GM23338 (cell line): ENCODE measurements around the gene APOD. TPM values are rescaled to one million over a fixed set of nuclear protein-coding genes. Genes with fewer than 3 reads are reported as not detected.

ENCODE experiments used
- ATAC-seq: fragments of 200-7000 bp; cut with Tn5 transposase; 3 replicates; pipeline ENCODE4 v1.9.1; 2020
- DNase-seq: peaks from one replicate; pipeline ENCODE4 v3.0.0-alpha.2; 2015; ENCODE audit warnings: low spot score
- H2AFZ ChIP-seq: fragments of 200-600 bp; sonication (generic); 2 replicates; pipeline ENCODE4 v1.8.0; 2016; ENCODE audit warnings: antibody characterized with exemption, mild to moderate bottlenecking, moderate library complexity
- H3F3A ChIP-seq: fragments of 200-600 bp; sonication (generic); replicated peaks from 2 replicates; pipeline ENCODE4 v1.8.0; 2017; ENCODE audit warnings: antibody characterized with exemption, mixed run types, low read depth
- H3K27ac ChIP-seq: fragments of 200-600 bp; sonication (generic); 2 replicates; pipeline ENCODE4 v1.6.1; 2016; ENCODE audit warnings: low read depth
- H3K27me3 ChIP-seq: fragments of 200-600 bp; sonication (generic); 2 replicates; pipeline ENCODE4 v1.8.0; 2016; ENCODE audit warnings: mild to moderate bottlenecking, mixed run types, moderate library complexity; ENCODE audit not compliant: insufficient read depth
- H3K36me3 ChIP-seq: fragments of 200-600 bp; sonication (generic); 2 replicates; pipeline ENCODE4 v1.8.0; 2016; ENCODE audit warnings: mild to moderate bottlenecking; ENCODE audit not compliant: insufficient read depth
- H3K4me1 ChIP-seq: fragments of 200-600 bp; sonication (generic); 2 replicates; pipeline ENCODE4 v1.8.0; 2016; ENCODE audit warnings: mild to moderate bottlenecking, moderate library complexity; ENCODE audit not compliant: insufficient read depth
- H3K4me2 ChIP-seq: fragments of 200-600 bp; sonication (generic); 2 replicates; pipeline ENCODE4 v1.7.1; 2017; ENCODE audit warnings: mixed run types
- H3K4me3 ChIP-seq: fragments of 200-600 bp; sonication (generic); 2 replicates; pipeline ENCODE4 v1.6.1; 2016; ENCODE audit warnings: mixed run types
- H3K79me2 ChIP-seq: fragments of 200-600 bp; sonication (generic); replicated peaks from 2 replicates; pipeline ENCODE4 v1.8.0; 2017; ENCODE audit warnings: mild to moderate bottlenecking; ENCODE audit not compliant: insufficient read depth
- H3K9me2 ChIP-seq: fragments of 200-600 bp; sonication (generic); 2 replicates; pipeline ENCODE4 v1.8.0; 2017; ENCODE audit not compliant: insufficient read depth
- H4K20me1 ChIP-seq: fragments of 200-600 bp; sonication (generic); replicated peaks from 2 replicates; pipeline ENCODE4 v1.8.0; 2017; ENCODE audit warnings: mild to moderate bottlenecking; ENCODE audit not compliant: insufficient read depth
- H3K27ac Mint-ChIP-seq: 2 replicates; pipeline ENCODE4 v1.8.0; 2020; ENCODE audit warnings: inconsistent platforms, mild to moderate bottlenecking, moderate library complexity, mixed read lengths
- H3K27me3 Mint-ChIP-seq: 3 replicates; pipeline ENCODE4 v1.8.0; 2022; ENCODE audit warnings: low read depth, mild to moderate bottlenecking, moderate library complexity, mixed read lengths, inconsistent platforms; ENCODE audit not compliant: insufficient read depth, poor library complexity
- H3K36me3 Mint-ChIP-seq: 3 replicates; pipeline ENCODE4 v1.8.0; 2021; ENCODE audit warnings: low read depth, mild to moderate bottlenecking, inconsistent platforms, moderate library complexity, mixed read lengths
- H3K4me1 Mint-ChIP-seq: 3 replicates; pipeline ENCODE4 v1.8.0; 2020; ENCODE audit warnings: mild to moderate bottlenecking, inconsistent platforms, mixed read lengths
- H3K4me3 Mint-ChIP-seq: 3 replicates; pipeline ENCODE4 v1.8.0; 2021; ENCODE audit warnings: moderate library complexity, mild to moderate bottlenecking, inconsistent platforms, mixed read lengths
- H3K9me3 Mint-ChIP-seq: 3 replicates; pipeline ENCODE4 v1.8.0; 2020; ENCODE audit warnings: moderate library complexity, mild to moderate bottlenecking, inconsistent platforms, mixed read lengths
- EZH2 ChIP-seq: fragments of 200-600 bp; sonication (generic); IDR thresholded peaks from one replicate; pipeline ENCODE4 v1.8.0; 2017; ENCODE audit warnings: antibody characterized with exemption, mild to moderate bottlenecking, low read depth; ENCODE audit not compliant: unreplicated experiment
- EZH2phosphoT487 ChIP-seq: fragments of 200-600 bp; sonication (generic); IDR thresholded peaks from one replicate; pipeline ENCODE4 v1.8.1; 2018; ENCODE audit warnings: antibody characterized with exemption; ENCODE audit not compliant: unreplicated experiment
- JUNB ChIP-seq: IDR thresholded peaks from one replicate; pipeline ENCODE4 v1.6.1; 2016; ENCODE audit warnings: antibody characterized with exemption; ENCODE audit not compliant: unreplicated experiment
- NANOG ChIP-seq: IDR thresholded peaks from 2 replicates; pipeline ENCODE4 v1.6.1; 2016; ENCODE audit warnings: antibody characterized with exemption, borderline replicate concordance
- POLR2AphosphoS5 ChIP-seq: IDR thresholded peaks from 2 replicates; pipeline ENCODE4 v1.6.1; 2016; ENCODE audit warnings: antibody characterized with exemption, low read depth
- STAT1 ChIP-seq: IDR thresholded peaks from one replicate; pipeline ENCODE4 v1.6.1; 2016; ENCODE audit warnings: antibody characterized with exemption; ENCODE audit not compliant: unreplicated experiment
- ZNF114 ChIP-seq: fragments of 250-450 bp; sonication (Bioruptor Pico); IDR thresholded peaks from 2 replicates; pipeline ENCODE4 v1.5.0; 2020; ENCODE audit warnings: mild to moderate bottlenecking, moderate library complexity
- polyA plus RNA-seq: library from polyadenylated mRNA; unstranded; fragments of >200 nt; fragmentation: Nextera tagmentation; extraction: Ambion mirVana; gene quantifications from 2 replicates; pipeline ENCODE4 v1.2.1, GENCODE V29; 2016
- total RNA-seq: library from RNA; depleted of rRNA; stranded (reverse); fragments of >200 nt; shearing (Covaris generic); gene quantifications from 2 replicates; pipeline ENCODE4 v1.2.3, GENCODE V29; 2014
- TF ChIP-seq, protein P1 (sequence below): IDR thresholded peaks from 2 replicates; pipeline ENCODE4 v1.6.1; 2016; ENCODE audit warnings: antibody characterized with exemption
- TF ChIP-seq, protein P2 (sequence below): IDR thresholded peaks from one replicate; pipeline ENCODE4 v1.6.1; 2018; ENCODE audit warnings: antibody characterized with exemption; ENCODE audit not compliant: unreplicated experiment
- TF ChIP-seq, protein P3 (sequence below): fragments of 250-450 bp; sonication (Bioruptor Pico); IDR thresholded peaks from 2 replicates; pipeline ENCODE4 v1.5.0; 2020; ENCODE audit warnings: mild to moderate bottlenecking, moderate library complexity

The APOD gene
- total and polyA plus RNA-seq, 2 experiments from 2014 or later, result not detected

DNA sequence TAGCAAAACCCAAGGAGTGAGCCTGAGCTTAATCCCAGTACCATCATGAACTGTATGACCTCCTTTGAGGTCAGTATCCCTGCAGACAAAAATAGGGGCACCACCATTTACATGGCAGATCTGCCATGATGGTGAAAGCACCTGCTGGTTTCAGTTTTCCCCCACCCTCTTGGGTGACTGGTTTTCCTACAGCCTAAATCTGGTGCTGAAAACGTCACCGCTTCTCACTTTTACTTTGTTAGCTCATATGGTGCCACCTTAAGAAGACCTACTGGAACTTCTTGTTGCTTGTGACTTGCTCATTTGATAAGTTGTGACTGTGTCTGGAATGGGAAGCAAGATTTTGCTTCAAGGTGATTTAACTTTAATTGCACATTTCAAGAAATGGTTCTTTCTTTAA, 45.7 kb downstream of the APOD start:
- Mint-ChIP-seq H3K27me3 (no peaks in the 10 kb centered on the region), H3K36me3 (peaks cover 3% of the 10 kb centered on the region; the same call in 1 of the 3 replicates), H3K27ac (no peak overlapping the region), H3K4me3 (no peak overlapping the region), H3K4me1 (peaks cover 14% of the 10 kb centered on the region; the same call in 2 of the 3 replicates), H3K9me3 (no peaks in the 10 kb centered on the region)
- H3K9me2 ChIP-seq, result no peaks in the 10 kb centered on the region
- peaks cover 21% of the 10 kb centered on the region for H4K20me1 ChIP-seq
- H3K4me3 ChIP-seq, result no peak overlapping the region
- no peak overlapping the region for H3K4me2 ChIP-seq
- no peak overlapping the region for H2AFZ ChIP-seq
- DNase-seq (no peak), ATAC-seq (no peak)
- H3K36me3 ChIP-seq, result no peaks in the 10 kb centered on the region
- H3F3A ChIP-seq, result no peaks in the 10 kb centered on the region
- H3K4me1 ChIP-seq, result peaks cover 15% of the 10 kb centered on the region
- TF ChIP-seq JUNB, result no peak
- TF ChIP-seq, protein P1, sequence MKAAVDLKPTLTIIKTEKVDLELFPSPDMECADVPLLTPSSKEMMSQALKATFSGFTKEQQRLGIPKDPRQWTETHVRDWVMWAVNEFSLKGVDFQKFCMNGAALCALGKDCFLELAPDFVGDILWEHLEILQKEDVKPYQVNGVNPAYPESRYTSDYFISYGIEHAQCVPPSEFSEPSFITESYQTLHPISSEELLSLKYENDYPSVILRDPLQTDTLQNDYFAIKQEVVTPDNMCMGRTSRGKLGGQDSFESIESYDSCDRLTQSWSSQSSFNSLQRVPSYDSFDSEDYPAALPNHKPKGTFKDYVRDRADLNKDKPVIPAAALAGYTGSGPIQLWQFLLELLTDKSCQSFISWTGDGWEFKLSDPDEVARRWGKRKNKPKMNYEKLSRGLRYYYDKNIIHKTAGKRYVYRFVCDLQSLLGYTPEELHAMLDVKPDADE, result no peak
- TF ChIP-seq NANOG, result no peak
- no peak for TF ChIP-seq ZNF114 (CRISPR knock-in tag)
- TF ChIP-seq STAT1, result no peak
- TF ChIP-seq, protein P2, sequence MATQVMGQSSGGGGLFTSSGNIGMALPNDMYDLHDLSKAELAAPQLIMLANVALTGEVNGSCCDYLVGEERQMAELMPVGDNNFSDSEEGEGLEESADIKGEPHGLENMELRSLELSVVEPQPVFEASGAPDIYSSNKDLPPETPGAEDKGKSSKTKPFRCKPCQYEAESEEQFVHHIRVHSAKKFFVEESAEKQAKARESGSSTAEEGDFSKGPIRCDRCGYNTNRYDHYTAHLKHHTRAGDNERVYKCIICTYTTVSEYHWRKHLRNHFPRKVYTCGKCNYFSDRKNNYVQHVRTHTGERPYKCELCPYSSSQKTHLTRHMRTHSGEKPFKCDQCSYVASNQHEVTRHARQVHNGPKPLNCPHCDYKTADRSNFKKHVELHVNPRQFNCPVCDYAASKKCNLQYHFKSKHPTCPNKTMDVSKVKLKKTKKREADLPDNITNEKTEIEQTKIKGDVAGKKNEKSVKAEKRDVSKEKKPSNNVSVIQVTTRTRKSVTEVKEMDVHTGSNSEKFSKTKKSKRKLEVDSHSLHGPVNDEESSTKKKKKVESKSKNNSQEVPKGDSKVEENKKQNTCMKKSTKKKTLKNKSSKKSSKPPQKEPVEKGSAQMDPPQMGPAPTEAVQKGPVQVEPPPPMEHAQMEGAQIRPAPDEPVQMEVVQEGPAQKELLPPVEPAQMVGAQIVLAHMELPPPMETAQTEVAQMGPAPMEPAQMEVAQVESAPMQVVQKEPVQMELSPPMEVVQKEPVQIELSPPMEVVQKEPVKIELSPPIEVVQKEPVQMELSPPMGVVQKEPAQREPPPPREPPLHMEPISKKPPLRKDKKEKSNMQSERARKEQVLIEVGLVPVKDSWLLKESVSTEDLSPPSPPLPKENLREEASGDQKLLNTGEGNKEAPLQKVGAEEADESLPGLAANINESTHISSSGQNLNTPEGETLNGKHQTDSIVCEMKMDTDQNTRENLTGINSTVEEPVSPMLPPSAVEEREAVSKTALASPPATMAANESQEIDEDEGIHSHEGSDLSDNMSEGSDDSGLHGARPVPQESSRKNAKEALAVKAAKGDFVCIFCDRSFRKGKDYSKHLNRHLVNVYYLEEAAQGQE, result no peak
- no peak for TF ChIP-seq EZH2phosphoT487
- no peak for TF ChIP-seq EZH2
- H3K27ac ChIP-seq, result no peak overlapping the region
- H3K27me3 ChIP-seq, result peaks cover 10% of the 10 kb centered on the region; the same call in 1 of the 2 replicates
- H3K79me2 ChIP-seq, result peaks cover 90% of the 10 kb centered on the region

DNA sequence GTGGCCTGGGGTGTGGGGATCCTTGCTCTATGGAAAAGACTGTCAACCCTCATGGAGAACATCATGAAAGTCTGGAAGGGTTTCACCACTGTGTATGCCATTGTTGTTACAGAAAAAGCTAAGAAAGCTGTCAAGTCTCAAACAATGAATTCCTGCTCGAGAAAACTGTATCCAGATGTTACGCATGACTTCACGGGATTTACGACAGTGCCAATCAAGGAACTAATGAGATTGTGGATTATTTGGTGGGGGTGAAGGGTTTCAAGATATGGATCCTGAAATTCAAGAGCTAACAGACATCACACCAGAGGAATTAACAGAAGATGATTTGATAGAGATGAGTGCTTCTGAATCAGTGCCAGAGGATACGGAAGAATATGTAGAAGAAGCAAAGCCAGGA, 48.4 kb downstream of the APOD start:
- Mint-ChIP-seq H3K4me3 (no peak overlapping the region), H3K27me3 (no peaks in the 10 kb centered on the region), H3K27ac (no peak overlapping the region), H3K9me3 (no peaks in the 10 kb centered on the region), H3K4me1 (no peaks in the 10 kb centered on the region), H3K36me3 (peaks cover 3% of the 10 kb centered on the region; the same call in 1 of the 3 replicates)
- Histone ChIP-seq H3K4me1 (no peaks in the 10 kb centered on the region), H3K36me3 (no peaks in the 10 kb centered on the region), H3K79me2 (peaks cover 92% of the 10 kb centered on the region), H3K27ac (no peak overlapping the region), H2AFZ (no peak overlapping the region), H3K27me3 (no peaks in the 10 kb centered on the region), H3K4me2 (no peak overlapping the region), H3K4me3 (no peak overlapping the region), H3F3A (no peaks in the 10 kb centered on the region), H3K9me2 (no peaks in the 10 kb centered on the region), H4K20me1 (peaks cover 15% of the 10 kb centered on the region)
- ATAC-seq, result no peak
- no peak for DNase-seq
- TF ChIP-seq ZNF114 (CRISPR knock-in tag) (no peak), POLR2AphosphoS5 (no peak), EZH2phosphoT487 (no peak)
- TF ChIP-seq, protein P3, sequence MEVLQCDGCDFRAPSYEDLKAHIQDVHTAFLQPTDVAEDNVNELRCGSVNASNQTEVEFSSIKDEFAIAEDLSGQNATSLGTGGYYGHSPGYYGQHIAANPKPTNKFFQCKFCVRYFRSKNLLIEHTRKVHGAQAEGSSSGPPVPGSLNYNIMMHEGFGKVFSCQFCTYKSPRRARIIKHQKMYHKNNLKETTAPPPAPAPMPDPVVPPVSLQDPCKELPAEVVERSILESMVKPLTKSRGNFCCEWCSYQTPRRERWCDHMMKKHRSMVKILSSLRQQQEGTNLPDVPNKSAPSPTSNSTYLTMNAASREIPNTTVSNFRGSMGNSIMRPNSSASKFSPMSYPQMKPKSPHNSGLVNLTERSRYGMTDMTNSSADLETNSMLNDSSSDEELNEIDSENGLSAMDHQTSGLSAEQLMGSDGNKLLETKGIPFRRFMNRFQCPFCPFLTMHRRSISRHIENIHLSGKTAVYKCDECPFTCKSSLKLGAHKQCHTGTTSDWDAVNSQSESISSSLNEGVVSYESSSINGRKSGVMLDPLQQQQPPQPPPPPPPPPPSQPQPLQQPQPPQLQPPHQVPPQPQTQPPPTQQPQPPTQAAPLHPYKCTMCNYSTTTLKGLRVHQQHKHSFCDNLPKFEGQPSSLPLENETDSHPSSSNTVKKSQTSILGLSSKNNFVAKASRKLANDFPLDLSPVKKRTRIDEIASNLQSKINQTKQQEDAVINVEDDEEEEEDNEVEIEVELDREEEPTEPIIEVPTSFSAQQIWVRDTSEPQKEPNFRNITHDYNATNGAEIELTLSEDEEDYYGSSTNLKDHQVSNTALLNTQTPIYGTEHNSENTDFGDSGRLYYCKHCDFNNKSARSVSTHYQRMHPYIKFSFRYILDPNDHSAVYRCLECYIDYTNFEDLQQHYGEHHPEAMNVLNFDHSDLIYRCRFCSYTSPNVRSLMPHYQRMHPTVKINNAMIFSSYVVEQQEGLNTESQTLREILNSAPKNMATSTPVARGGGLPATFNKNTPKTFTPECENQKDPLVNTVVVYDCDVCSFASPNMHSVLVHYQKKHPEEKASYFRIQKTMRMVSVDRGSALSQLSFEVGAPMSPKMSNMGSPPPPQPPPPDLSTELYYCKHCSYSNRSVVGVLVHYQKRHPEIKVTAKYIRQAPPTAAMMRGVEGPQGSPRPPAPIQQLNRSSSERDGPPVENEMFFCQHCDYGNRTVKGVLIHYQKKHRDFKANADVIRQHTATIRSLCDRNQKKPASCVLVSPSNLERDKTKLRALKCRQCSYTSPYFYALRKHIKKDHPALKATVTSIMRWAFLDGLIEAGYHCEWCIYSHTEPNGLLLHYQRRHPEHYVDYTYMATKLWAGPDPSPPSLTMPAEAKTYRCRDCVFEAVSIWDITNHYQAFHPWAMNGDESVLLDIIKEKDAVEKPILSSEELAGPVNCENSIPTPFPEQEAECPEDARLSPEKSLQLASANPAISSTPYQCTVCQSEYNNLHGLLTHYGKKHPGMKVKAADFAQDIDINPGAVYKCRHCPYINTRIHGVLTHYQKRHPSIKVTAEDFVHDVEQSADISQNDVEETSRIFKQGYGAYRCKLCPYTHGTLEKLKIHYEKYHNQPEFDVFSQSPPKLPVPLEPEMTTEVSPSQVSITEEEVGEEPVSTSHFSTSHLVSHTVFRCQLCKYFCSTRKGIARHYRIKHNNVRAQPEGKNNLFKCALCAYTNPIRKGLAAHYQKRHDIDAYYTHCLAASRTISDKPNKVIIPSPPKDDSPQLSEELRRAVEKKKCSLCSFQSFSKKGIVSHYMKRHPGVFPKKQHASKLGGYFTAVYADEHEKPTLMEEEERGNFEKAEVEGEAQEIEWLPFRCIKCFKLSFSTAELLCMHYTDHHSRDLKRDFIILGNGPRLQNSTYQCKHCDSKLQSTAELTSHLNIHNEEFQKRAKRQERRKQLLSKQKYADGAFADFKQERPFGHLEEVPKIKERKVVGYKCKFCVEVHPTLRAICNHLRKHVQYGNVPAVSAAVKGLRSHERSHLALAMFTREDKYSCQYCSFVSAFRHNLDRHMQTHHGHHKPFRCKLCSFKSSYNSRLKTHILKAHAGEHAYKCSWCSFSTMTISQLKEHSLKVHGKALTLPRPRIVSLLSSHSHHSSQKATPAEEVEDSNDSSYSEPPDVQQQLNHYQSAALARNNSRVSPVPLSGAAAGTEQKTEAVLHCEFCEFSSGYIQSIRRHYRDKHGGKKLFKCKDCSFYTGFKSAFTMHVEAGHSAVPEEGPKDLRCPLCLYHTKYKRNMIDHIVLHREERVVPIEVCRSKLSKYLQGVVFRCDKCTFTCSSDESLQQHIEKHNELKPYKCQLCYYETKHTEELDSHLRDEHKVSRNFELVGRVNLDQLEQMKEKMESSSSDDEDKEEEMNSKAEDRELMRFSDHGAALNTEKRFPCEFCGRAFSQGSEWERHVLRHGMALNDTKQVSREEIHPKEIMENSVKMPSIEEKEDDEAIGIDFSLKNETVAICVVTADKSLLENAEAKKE (CRISPR knock-in tag), result no peak
- TF ChIP-seq, protein P1, result no peak
